Gastrocnemius medialis (tissue), 4 donors: ENCODE measurements around the gene ANKRD11. TPM values are rescaled to one million over a fixed set of nuclear protein-coding genes. Genes with fewer than 3 reads are reported as not detected.

Experiments used
- ATAC-seq, 2 donors: fragments of 150-250 bp; one replicate each; pipeline ENCODE4 v1.9.1; 2016
- DNase-seq, 2 donors: peaks; one replicate each; pipeline ENCODE4 v3.0.0-alpha.2; 2019
- H3K27ac ChIP-seq, 4 donors: fragments of 200-600 bp; sonication (generic); 1 replicate in 1 of 4; 2 replicates in 3 of 4; pipeline ENCODE4 v1.5.1; 2016 to 2018; ENCODE audit warnings: mild to moderate bottlenecking in 2 of 4, moderate library complexity in 1 of 4
- H3K27me3 ChIP-seq, 3 donors: fragments of 200-600 bp; sonication (generic) in 2 of 3; 1 replicate in 1 of 3; 2 replicates in 2 of 3; pipeline versions ENCODE4 v1.5.1 to v1.6.0; 2016 to 2019; ENCODE audit warnings: mild to moderate bottlenecking in 1 of 3, moderate library complexity in 1 of 3
- H3K36me3 ChIP-seq, 2 donors: fragments of 200-600 bp; sonication (generic) in 1 of 2; one replicate each; pipeline ENCODE4 v1.5.1; 2017 to 2018
- H3K4me1 ChIP-seq, 2 donors: fragments of 200-600 bp; sonication (generic) in 1 of 2; one replicate each; pipeline ENCODE4 v1.5.1; 2016 to 2017; ENCODE audit warnings: mild to moderate bottlenecking in 2 of 2
- H3K4me3 ChIP-seq, 4 donors: fragments of 200-600 bp; sonication (generic) in 3 of 4; 1 replicate in 1 of 4; 2 replicates in 3 of 4; pipeline ENCODE4 v1.5.1; 2016 to 2019; ENCODE audit warnings: mild to moderate bottlenecking in 2 of 4
- H3K9me3 ChIP-seq, 3 donors: fragments of 200-600 bp; sonication (generic) in 2 of 3; 1 replicate in 1 of 3; 2 replicates in 2 of 3; pipeline ENCODE4 v1.5.1; 2016 to 2019
- POLR2A ChIP-seq, 2 donors: fragments of 450-650 bp; IDR thresholded peaks; one replicate each; pipeline ENCODE4 v1.6.1; 2017; ENCODE audit warnings: antibody characterized with exemption in 2 of 2, mild to moderate bottlenecking in 2 of 2, moderate library complexity in 2 of 2
- in situ Hi-C, 4 donors: fragments of 200-750 bp; cut with MboI; loops; one replicate each; pipeline versions ENCODE4 v1.15.0 to v1.8.0; 2017; ENCODE audit warnings: low sequenced_read_pairs in 4 of 4
- intact Hi-C: fragments of 100-400 bp; cut with DNase I; formaldehyde crosslinking; loops from one replicate; pipeline ENCODE4 v1.15.1; 2023; ENCODE audit warnings: low total_unique reads
- total RNA-seq, 4 donors: library from RNA; depleted of rRNA; stranded (reverse); fragments of >200 nt; gene quantifications; one replicate each; pipeline versions ENCODE4 v1.1.0 to v1.2.3, GENCODE V29; 2016
- TF ChIP-seq, protein P1 (sequence below), 5 experiments: fragments of 450-650 bp in 3 of 5; fragments of 200-600 bp in 2 of 5; sonication (generic) in 2 of 5; IDR thresholded peaks in 4 of 5; conservative IDR thresholded peaks in 1 of 5; 1 replicate in 4 of 5; 2 replicates in 1 of 5; pipeline ENCODE4 v1.5.1; 2016 to 2019; ENCODE audit warnings: antibody characterized with exemption in 5 of 5, mild to moderate bottlenecking in 3 of 5, moderate library complexity in 3 of 5

The ANKRD11 gene
- total RNA-seq, 4 donors from 2014 or later, result 26.0 to 77.0 (median 55.0) TPM

DNA sequence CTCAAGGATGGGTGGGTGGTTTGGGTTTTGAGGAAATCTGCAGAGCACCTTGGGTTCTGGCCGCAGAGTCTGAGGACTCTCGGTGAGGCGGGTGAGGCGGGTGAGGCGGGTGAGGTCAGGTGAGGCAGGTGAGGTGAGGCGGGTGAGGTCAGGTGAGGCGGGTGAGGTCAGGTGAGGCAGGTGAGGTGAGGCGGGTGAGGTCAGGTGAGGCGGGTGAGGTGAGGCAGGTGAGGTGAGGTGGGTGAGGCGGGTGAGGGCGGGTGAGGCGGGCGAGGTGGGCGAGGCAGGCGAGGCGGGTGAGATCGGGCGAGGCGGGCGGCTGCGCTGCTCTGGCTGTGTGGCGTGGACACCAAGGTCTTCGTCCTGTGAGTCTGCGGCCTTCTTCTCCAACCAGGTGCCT is 46.0 kb upstream of the ANKRD11 start:
- no peaks in the 10 kb centered on the region for H3K9me3 ChIP-seq
- H3K36me3 ChIP-seq, result peaks cover 0 to 59% of the 10 kb centered on the region in 2 donors
- H3K27me3 ChIP-seq, result no peaks in the 10 kb centered on the region
- H3K4me3 ChIP-seq, result no peak overlapping the region
- H3K27ac ChIP-seq, result peak overlapping the region; percentile 44 to 82 (median 70)
- in situ Hi-C loops, result no loop called here
- TF ChIP-seq, protein P1, sequence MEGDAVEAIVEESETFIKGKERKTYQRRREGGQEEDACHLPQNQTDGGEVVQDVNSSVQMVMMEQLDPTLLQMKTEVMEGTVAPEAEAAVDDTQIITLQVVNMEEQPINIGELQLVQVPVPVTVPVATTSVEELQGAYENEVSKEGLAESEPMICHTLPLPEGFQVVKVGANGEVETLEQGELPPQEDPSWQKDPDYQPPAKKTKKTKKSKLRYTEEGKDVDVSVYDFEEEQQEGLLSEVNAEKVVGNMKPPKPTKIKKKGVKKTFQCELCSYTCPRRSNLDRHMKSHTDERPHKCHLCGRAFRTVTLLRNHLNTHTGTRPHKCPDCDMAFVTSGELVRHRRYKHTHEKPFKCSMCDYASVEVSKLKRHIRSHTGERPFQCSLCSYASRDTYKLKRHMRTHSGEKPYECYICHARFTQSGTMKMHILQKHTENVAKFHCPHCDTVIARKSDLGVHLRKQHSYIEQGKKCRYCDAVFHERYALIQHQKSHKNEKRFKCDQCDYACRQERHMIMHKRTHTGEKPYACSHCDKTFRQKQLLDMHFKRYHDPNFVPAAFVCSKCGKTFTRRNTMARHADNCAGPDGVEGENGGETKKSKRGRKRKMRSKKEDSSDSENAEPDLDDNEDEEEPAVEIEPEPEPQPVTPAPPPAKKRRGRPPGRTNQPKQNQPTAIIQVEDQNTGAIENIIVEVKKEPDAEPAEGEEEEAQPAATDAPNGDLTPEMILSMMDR (IDR thresholded peaks at IDR 0.05 in 4 of 5, conservative IDR thresholded peaks at IDR 0.05 in 1 of 5), result no peak
- no peak for TF ChIP-seq POLR2A (IDR thresholded peaks at IDR 0.05)
- intact Hi-C loops, result no loop called here
- DNase-seq (no peak), ATAC-seq (no peak)
- H3K4me1 ChIP-seq, result peaks cover 31 to 41% of the 10 kb centered on the region in 2 donors

DNA sequence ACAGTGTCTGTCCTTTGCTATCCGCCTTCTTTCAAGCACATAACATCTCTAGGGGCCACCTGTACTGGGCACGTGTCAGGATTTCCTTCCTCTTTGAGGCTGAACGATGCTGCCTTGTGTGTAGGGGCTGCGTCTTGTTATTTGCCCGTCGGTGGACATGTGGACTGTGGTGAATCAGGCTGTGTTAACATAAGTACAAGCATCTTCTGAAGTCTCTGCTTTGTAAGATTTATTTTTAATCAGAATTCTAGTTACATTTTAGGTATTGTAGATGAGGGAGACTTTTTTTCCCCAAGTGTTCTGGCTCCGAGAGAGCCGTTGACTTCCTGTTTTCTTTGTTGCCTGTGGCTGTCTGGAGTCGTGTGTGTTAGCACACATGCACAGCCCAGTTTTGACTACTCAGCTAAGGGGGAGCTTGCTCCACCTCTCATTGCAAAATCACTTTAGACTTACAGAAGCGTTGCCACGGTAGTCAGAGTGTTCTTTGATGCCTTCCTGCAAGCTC is 43.9 kb upstream of the ANKRD11 start:
- intact Hi-C loops, result no loop called here

DNA sequence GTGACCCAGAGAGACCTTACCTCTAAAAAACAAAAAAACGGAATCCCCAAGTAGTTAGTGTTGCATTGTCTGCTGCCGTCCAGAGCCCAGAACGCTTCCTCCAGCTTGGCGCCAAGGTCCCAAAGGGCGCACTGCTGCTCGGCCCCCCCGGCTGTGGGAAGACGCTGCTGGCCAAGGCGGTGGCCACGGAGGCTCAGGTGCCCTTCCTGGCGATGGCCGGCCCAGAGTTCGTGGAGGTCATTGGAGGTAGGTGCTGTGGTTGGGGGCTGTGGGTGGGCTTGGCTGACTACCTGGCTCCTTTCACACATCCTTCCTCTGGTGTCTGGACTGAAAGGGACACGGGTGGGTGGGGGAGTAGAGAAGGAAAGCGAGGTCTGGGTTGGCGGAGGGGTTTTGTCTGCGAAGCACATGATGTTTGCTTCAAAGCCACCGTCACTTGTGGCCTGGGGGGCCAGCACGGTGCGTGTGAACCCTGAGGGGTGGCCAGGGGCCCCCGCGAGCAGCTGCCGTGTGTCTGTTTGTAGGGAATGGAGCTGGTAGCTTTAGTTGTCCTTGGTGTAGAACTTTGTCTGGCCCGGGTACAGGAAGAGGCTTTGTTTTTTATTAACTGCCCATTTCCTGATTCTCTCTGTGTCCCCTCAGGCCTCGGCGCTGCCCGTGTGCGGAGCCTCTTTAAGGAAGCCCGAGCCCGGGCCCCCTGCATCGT is 41.6 kb upstream of the ANKRD11 start:
- Histone ChIP-seq H3K27ac (peak overlapping the region; percentile 44 to 82 (median 70)), H3K4me3 (no peak overlapping the region), H3K27me3 (no peaks in the 10 kb centered on the region), H3K9me3 (no peaks in the 10 kb centered on the region), H3K4me1 (peaks cover 33 to 49% of the 10 kb centered on the region in 2 donors), H3K36me3 (peaks cover 0 to 76% of the 10 kb centered on the region in 2 donors)
- TF ChIP-seq POLR2A (IDR thresholded peaks at IDR 0.05), result no peak
- TF ChIP-seq, protein P1 (IDR thresholded peaks at IDR 0.05 in 4 of 5, conservative IDR thresholded peaks at IDR 0.05 in 1 of 5), result no peak
- in situ Hi-C loops, result no loop called here
- no peak for ATAC-seq
- intact Hi-C loops, result no loop called here
- peak in 1 of 2 donors; percentile 25 for DNase-seq

More for the DNA sequence above, 43.9 kb upstream of the ANKRD11 start:
- in situ Hi-C loops, result no loop called here
- Histone ChIP-seq H3K27ac (peak overlapping the region; percentile 44 to 82 (median 70)), H3K9me3 (no peaks in the 10 kb centered on the region), H3K27me3 (no peaks in the 10 kb centered on the region), H3K36me3 (peaks cover 0 to 75% of the 10 kb centered on the region in 2 donors), H3K4me3 (no peak overlapping the region), H3K4me1 (peaks cover 33 to 49% of the 10 kb centered on the region in 2 donors)
- TF ChIP-seq, protein P1 (IDR thresholded peaks at IDR 0.05 in 4 of 5, conservative IDR thresholded peaks at IDR 0.05 in 1 of 5), result no peak
- ATAC-seq, result peak in 1 of 2 donors; percentile 51
- DNase-seq, result peak; percentile 15 to 46

DNA sequence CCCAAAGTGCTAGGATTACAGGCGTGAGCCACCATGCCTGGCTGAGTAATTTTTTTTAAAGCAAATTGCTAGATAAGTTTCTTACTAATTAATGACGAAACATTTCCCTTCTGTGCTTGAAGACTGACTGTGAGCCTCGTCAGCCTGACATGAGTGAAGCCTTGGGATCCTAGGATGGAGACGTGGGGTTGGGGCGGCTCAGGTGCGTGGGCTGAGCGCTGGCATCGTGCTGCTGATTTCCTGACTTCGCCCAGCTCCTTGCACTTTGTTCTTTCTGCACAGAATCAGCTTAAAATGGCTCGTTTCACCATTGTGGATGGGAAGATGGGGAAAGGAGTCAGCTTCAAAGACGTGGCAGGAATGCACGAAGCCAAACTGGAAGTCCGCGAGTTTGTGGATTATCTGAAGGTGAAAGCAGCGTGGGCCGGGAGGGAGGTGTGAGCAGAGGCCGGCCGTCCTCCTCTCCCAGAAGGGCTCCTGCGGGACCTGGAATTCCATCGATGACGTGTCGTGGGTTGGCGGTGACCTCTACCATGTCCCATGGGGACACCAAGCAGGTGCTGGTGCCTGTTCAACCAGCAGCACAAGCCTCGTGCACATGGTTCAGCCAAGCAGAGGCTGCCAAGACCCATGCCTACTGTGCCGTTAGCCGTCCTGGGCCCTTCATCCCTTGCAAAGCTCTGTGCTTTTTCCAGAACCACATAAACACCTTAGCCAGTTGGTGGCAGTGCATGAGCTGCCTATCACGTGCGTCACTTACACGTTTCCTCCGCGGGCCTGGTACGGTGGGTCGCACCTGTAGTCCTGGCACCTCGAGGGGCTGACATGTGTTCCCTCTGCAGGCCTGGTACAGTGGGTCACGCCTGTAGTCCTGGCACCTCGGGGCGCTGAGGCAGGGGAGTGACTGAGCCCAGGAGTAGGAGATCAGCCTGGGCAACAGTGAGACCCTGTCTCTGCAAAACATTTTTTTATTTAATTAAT is 40.3 kb upstream of the ANKRD11 start:
- ATAC-seq (peak; percentile 12 to 20), DNase-seq (peak in 1 of 2 donors; percentile 65)
- Histone ChIP-seq H3K9me3 (no peaks in the 10 kb centered on the region), H3K27me3 (no peaks in the 10 kb centered on the region), H3K4me1 (peaks cover 39 to 54% of the 10 kb centered on the region in 2 donors), H3K36me3 (peaks cover 0 to 83% of the 10 kb centered on the region in 2 donors), H3K4me3 (no peak overlapping the region), H3K27ac (peak overlapping the region in 3 of 4 donors; percentile 70 to 82 (median 71))
- TF ChIP-seq, protein P1 (IDR thresholded peaks at IDR 0.05 in 4 of 5, conservative IDR thresholded peaks at IDR 0.05 in 1 of 5), result no peak
- no peak for TF ChIP-seq POLR2A (IDR thresholded peaks at IDR 0.05)
- intact Hi-C loops, result no loop called here
- in situ Hi-C loops, result no loop called here
